IPS-18a (cell line): ENCODE measurements around the gene AASS.

ENCODE experiments used
- H3K27ac ChIP-seq: one replicate; pipeline ENCODE4 v1.5.1; 2013; ENCODE audit warnings: low read length
- H3K27me3 ChIP-seq: one replicate; pipeline ENCODE4 v1.6.1; 2013; ENCODE audit warnings: mild to moderate bottlenecking, low read length; ENCODE audit not compliant: control insufficient read depth, insufficient read depth
- H3K36me3 ChIP-seq: one replicate; pipeline ENCODE4 v1.6.1; 2013; ENCODE audit warnings: low read depth, low read length; ENCODE audit not compliant: control insufficient read depth
- H3K4me1 ChIP-seq: one replicate; pipeline ENCODE4 v1.6.1; 2013; ENCODE audit warnings: low read depth, low read length; ENCODE audit not compliant: control insufficient read depth
- H3K4me3 ChIP-seq: one replicate; pipeline ENCODE4 v1.5.1; 2013; ENCODE audit warnings: low read length
- H3K9ac ChIP-seq: one replicate; pipeline ENCODE4 v1.6.1; 2013; ENCODE audit warnings: mild to moderate bottlenecking, low read length, moderate library complexity
- H3K9me3 ChIP-seq: one replicate; pipeline ENCODE4 v1.6.1; 2013; ENCODE audit warnings: low read depth, low read length; ENCODE audit not compliant: control insufficient read depth

Gene AASS

DNA sequence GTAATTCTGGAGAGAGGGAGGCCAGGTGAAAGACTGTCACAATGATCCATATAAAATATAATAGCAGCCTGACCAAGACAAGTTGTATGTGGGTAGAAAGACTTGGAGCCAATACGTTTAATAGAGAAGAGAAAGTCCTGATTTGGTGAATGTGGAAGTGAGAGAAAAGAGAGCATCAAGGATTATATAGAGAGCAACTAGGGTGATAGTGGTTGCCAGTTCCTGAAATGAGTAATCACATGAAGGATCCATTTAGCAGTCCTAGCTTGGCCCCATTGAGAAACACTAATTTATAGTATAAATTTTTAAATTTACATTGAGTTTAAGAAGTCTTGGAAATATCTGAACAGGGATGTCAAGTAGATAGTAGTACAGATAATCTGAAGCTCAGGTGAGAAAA lies 74.0 kb downstream of the AASS start:
- Histone ChIP-seq H3K9ac (no peak overlapping the region), H3K9me3 (no peaks in the 10 kb centered on the region), H3K4me3 (no peak overlapping the region), H3K4me1 (no peaks in the 10 kb centered on the region), H3K27ac (no peak overlapping the region), H3K36me3 (peaks cover 16% of the 10 kb centered on the region), H3K27me3 (no peaks in the 10 kb centered on the region)

DNA sequence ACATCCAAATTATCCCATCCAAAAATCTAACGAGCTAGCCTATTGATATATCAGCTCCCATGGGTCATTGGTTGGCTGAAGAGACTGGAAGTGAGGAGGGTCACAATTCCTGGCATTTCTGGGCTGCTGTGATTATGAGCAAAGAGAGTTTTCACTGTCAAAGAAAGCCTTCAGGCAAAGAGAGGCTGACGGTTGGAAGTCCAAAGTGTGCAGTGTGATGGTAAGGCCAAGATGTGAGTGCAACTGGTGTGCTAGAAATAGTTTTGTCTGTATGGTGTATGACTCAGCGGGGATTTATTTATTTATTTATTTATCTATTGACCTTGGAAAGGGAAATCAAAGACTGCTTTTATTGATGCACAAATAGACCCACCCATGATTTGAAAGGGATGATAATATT lies 75.0 kb downstream of the AASS start:
- H3K27ac ChIP-seq: no peak overlapping the region
- H3K4me1 ChIP-seq: no peaks in the 10 kb centered on the region
- no peaks in the 10 kb centered on the region for H3K27me3 ChIP-seq
- no peak overlapping the region for H3K9ac ChIP-seq
- H3K9me3 ChIP-seq: no peaks in the 10 kb centered on the region
- H3K36me3 ChIP-seq: peaks cover 6% of the 10 kb centered on the region
- H3K4me3 ChIP-seq: no peak overlapping the region

DNA sequence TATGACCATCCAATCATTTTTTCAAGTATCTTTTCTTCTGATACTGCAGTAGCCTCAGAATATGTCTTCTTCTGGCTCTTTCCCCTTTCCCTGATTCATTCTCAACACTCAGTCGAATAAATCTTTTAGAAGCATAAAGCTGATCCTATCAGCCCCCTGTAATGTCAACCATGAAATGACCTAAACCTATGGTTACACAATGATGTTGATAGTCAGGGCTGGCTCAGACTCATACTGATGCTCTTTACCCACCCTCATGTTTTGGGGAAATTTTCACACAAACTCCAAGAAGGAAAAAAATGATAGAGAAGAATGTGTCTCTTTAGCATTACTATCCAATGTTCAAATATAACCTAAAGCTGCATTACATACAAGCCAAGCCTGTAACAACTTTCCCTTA lies 76.0 kb downstream of the AASS start:
- H3K27me3 ChIP-seq: no peaks in the 10 kb centered on the region
- no peaks in the 10 kb centered on the region for H3K9me3 ChIP-seq
- no peaks in the 10 kb centered on the region for H3K4me1 ChIP-seq
- H3K27ac ChIP-seq: no peak overlapping the region
- H3K4me3 ChIP-seq: no peak overlapping the region
- H3K36me3 ChIP-seq: peaks cover 4% of the 10 kb centered on the region
- H3K9ac ChIP-seq: no peak overlapping the region

DNA sequence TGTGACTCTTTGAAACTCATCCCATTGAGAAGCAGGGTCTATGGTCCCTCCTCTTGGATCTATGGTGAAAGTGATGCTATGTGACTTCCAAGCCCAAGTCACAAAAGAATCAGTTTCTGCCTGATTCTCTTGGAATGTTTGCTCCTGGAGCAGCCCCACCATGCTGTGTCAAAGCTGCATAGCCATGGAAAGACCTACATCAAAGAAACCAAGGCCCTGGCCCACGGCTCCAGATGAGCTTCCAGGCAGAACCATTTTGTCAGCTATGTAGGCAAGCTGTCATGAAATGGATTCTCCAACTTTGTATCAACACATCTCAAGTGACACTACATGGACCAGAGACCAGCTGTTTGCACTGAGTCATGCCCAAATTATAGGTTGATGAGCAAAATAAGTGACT lies 77.0 kb downstream of the AASS start:
- Histone ChIP-seq H3K4me3 (no peak overlapping the region), H3K36me3 (peaks cover 10% of the 10 kb centered on the region), H3K4me1 (no peaks in the 10 kb centered on the region), H3K27ac (no peak overlapping the region), H3K9ac (no peak overlapping the region), H3K9me3 (no peaks in the 10 kb centered on the region), H3K27me3 (no peaks in the 10 kb centered on the region)

- Histone ChIP-seq H3K27me3 (no peaks in the 10 kb centered on the region), H3K36me3 (peaks cover 31% of the 10 kb centered on the region), H3K27ac (no peak overlapping the region), H3K9me3 (no peaks in the 10 kb centered on the region), H3K4me3 (no peak overlapping the region), H3K9ac (no peak overlapping the region), H3K4me1 (no peaks in the 10 kb centered on the region)
Measured at GRCh38 chr7:122064971-122065370, 79.1 kb downstream of the AASS start.

- H3K27ac ChIP-seq: no peak overlapping the region
- H3K4me3 ChIP-seq: no peak overlapping the region
- H3K27me3 ChIP-seq: no peaks in the 10 kb centered on the region
- H3K36me3 ChIP-seq: peaks cover 47% of the 10 kb centered on the region
- no peaks in the 10 kb centered on the region for H3K9me3 ChIP-seq
- H3K4me1 ChIP-seq: no peaks in the 10 kb centered on the region
- no peak overlapping the region for H3K9ac ChIP-seq
Measured at GRCh38 chr7:122063146-122063545, 80.9 kb downstream of the AASS start.

GRCh38 chr7:122059542-122059941 lies 84.5 kb downstream of the AASS start:
- Histone ChIP-seq H3K9ac (no peak overlapping the region), H3K4me1 (peaks cover 5% of the 10 kb centered on the region), H3K36me3 (peaks cover 66% of the 10 kb centered on the region), H3K27ac (no peak overlapping the region), H3K4me3 (no peak overlapping the region), H3K27me3 (no peaks in the 10 kb centered on the region), H3K9me3 (no peaks in the 10 kb centered on the region)

DNA sequence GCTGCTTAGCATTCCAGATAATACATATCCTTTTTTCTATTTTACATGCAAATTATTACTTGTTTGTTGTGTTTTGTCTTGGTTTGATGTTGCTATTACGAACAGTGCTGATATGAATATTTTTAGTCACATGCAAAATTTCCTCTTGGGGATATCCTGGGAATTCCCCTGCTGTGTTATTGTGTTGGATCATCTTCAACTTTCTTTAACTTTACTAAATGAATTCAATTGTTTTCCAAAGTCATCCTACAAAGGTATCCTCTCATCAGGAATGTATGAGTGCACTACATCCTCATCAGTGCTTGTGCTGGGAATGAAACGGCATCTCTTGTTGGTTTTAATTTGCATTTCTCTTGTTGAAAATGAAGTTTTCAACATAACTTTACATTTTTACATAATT lies 87.1 kb downstream of the AASS start:
- H3K4me3 ChIP-seq: no peak overlapping the region
- H3K4me1 ChIP-seq: peaks cover 5% of the 10 kb centered on the region
- no peaks in the 10 kb centered on the region for H3K9me3 ChIP-seq
- no peaks in the 10 kb centered on the region for H3K27me3 ChIP-seq
- H3K36me3 ChIP-seq: peaks cover 81% of the 10 kb centered on the region
- no peak overlapping the region for H3K27ac ChIP-seq
- no peak overlapping the region for H3K9ac ChIP-seq

DNA sequence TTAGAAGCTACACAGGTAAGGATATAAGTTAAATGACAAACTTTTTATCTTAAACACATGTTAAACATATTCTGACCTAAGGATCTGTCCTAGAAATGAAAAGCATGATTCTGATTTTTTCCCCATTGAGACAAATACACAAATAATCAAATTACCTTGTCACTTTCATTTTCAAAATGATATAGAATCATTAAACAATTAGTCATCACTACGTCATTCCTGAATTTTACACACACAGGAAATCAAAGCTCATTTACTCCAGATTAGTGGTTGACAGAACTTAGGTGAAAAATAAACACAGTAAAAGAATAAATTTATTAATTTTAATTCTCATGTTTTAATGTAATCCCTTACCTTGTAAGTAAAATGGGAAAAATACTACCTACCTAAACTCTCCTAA lies 89.0 kb downstream of the AASS start:
- Histone ChIP-seq H3K27ac (no peak overlapping the region), H3K36me3 (peaks cover 78% of the 10 kb centered on the region), H3K27me3 (no peaks in the 10 kb centered on the region), H3K9ac (no peak overlapping the region), H3K9me3 (no peaks in the 10 kb centered on the region), H3K4me3 (no peak overlapping the region), H3K4me1 (peaks cover 5% of the 10 kb centered on the region)

DNA sequence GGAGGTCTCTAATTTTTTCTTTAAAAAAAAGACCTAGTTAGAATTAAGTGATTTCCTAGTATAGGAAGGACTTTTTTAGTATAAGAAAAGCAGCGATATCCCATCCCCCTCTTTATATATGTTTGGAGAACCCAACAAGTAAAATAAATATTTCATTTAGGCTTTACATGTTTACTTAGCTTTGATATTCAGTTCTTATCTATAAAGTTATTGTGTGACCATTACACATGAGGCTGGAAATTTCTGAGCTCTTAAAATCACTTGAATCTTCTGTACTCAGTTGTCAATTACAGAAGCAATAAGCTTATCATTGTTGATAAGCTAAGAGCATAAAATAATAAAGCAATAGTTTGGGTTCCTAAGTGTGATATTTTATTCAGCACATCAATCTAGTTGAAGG lies 89.7 kb downstream of the AASS start:
- H3K36me3 ChIP-seq: peaks cover 78% of the 10 kb centered on the region
- no peaks in the 10 kb centered on the region for H3K27me3 ChIP-seq
- peaks cover 5% of the 10 kb centered on the region for H3K4me1 ChIP-seq
- no peaks in the 10 kb centered on the region for H3K9me3 ChIP-seq
- H3K27ac ChIP-seq: no peak overlapping the region
- H3K4me3 ChIP-seq: no peak overlapping the region
- no peak overlapping the region for H3K9ac ChIP-seq

- Histone ChIP-seq H3K4me3 (no peak overlapping the region), H3K27ac (no peak overlapping the region), H3K9ac (no peak overlapping the region), H3K4me1 (no peaks in the 10 kb centered on the region), H3K27me3 (no peaks in the 10 kb centered on the region), H3K36me3 (peaks cover 93% of the 10 kb centered on the region), H3K9me3 (no peaks in the 10 kb centered on the region)
Measured at GRCh38 chr7:122046402-122046801, 97.6 kb downstream of the AASS start.

- no peaks in the 10 kb centered on the region for H3K27me3 ChIP-seq
- H3K4me3 ChIP-seq: no peak overlapping the region
- H3K9me3 ChIP-seq: no peaks in the 10 kb centered on the region
- no peak overlapping the region for H3K27ac ChIP-seq
- H3K9ac ChIP-seq: no peak overlapping the region
- H3K4me1 ChIP-seq: no peaks in the 10 kb centered on the region
- H3K36me3 ChIP-seq: peaks cover 94% of the 10 kb centered on the region
Measured at GRCh38 chr7:122040147-122040546, 103.9 kb downstream of the AASS start.
